Epithelial cell of alveolus of lung (primary cell): ENCODE results near the gene LCP1. TPM values are rescaled to one million over a fixed set of nuclear protein-coding genes. Genes with fewer than 3 reads are reported as not detected.

Source experiments
- total RNA-seq: library from RNA; depleted of rRNA; stranded (reverse); fragments of >200 nt; gene quantifications from 2 replicates; pipeline ENCODE4 v1.2.1, GENCODE V29; 2015

The LCP1 gene, protein sequence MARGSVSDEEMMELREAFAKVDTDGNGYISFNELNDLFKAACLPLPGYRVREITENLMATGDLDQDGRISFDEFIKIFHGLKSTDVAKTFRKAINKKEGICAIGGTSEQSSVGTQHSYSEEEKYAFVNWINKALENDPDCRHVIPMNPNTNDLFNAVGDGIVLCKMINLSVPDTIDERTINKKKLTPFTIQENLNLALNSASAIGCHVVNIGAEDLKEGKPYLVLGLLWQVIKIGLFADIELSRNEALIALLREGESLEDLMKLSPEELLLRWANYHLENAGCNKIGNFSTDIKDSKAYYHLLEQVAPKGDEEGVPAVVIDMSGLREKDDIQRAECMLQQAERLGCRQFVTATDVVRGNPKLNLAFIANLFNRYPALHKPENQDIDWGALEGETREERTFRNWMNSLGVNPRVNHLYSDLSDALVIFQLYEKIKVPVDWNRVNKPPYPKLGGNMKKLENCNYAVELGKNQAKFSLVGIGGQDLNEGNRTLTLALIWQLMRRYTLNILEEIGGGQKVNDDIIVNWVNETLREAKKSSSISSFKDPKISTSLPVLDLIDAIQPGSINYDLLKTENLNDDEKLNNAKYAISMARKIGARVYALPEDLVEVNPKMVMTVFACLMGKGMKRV
- total RNA-seq = 0.56 and 5.8 TPM in 2 replicates

DNA sequence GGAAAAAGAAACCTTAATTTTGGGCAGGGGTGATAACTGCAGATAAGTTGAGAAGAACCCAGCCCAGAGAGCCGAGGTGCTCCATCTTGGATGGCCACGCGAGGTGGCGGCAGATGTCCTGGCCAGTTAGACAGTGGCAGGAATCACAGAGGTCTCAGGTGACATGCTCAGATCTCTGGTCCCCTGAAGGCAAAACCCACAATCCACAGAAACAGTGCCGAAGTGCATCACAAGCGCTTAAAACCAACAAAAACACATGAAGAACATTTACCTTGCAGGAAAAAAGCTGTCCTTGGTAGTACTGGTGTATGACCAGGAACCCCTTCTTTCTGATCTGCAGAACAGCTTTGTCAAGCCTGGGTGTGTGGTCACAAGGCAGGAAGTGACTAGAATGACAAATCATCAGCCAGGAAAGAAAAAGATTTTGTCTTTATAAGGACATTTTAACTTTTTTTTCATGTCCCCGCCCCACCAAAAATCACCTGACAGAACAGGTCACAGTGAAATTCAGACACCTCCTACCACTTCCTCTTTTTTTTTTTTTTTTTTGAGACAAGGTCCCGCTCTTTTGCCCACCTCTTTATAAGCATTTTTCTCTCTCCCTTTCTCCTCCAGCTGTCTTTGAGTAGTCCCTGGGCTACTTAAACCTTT, at the start of gene LCP1:
LCP1 (minus strand) TSS at position 338 of the 651 bp plus-strand sequence. CDS start 22,515 bp downstream, outside the sequence.

DNA sequence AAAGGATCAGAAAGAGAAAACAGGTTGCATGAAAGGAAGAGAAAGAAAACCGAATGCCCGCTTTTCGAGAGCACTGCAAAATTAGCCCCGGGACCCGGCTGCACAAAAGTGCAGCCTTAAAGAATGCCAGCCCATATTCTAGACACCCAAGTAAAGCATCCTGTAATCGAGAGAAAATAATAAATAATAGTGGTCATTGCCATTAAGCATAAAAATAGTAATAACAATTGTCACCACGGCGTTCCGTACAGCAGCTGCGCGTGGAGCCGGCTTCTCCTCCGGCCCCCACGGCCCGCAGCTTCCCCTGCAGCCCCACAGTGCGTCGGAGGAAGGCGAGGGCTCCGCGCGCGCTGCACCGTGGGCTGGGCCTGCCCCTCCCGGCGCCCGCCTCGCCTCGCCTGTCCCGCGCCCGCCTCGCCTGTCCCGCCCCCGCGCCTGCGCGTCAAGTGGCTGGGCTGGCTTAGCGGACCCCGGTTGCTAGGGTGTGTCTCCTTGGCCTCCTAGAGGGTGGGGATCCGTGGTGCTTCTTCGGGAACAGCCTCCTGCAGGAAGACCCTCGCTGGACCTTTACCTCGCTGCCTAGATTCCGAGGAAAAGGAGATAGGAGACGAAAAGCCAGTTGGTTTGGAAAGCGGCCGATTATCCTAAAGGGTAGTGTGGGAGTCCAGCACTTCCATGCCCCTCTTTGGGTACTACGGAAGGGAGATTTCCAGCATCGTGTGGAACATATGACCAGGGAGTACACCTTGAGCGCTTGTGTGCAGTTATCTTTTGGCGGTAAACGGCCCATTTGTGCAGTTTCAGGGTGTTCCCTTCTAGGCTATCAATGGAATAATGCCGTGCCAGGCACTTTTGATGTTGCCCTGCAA, 29.7 kb upstream of the LCP1 start, which contains the start of gene LRRC63:
LRRC63 (plus strand) TSS at position 446 of the 869 bp plus-strand sequence. CDS start 1,107 bp downstream, outside the sequence.

DNA sequence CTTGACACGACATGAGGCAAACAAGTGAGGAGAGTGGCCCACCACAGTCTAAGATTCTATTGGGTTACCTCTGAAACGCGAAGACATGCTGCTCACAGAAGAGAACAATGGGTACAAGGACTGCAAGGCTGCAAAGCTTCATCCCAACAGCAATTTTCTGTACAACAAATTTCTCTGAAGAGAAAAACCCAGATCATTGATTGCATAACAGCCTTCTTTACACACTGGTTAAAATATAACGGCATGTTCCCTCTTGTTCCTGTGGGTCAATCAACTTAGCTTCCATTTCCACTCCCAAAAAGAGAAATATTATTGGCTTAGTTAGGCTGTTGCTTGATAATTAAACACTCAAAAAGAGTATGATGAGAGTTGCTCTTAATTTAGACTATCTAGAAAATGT, 77.1 kb downstream of the LCP1 start, which contains the start of gene CPB2:
CPB2 (minus strand) TSS at position 166 of the 400 bp plus-strand sequence; CDS start at position 142, 24 bp downstream.

Other genes with a start within 250 kb of the LCP1 start
- gene ZC3H13, start 129.4 kb downstream of the LCP1 start, total RNA-seq = 12.2 and 17.0 TPM in 2 replicates
- gene CPB2, start 77.1 kb downstream of the LCP1 start, total RNA-seq = not detected in 2 replicates
- not detected in 2 replicates for gene LRRC63, start 29.8 kb upstream of the LCP1 start, total RNA-seq
- not detected in 2 replicates for gene RUBCNL, start 205.1 kb upstream of the LCP1 start, total RNA-seq